OCI-LY1 (cell line): ENCODE data around the gene DGKA.

Experiments used
- CTCF ChIP-seq: fragments of 200-600 bp; sonication (generic), shearing (Covaris generic); IDR thresholded peaks from 2 replicates; pipeline ENCODE4 v1.5.1; 2017; ENCODE audit warnings: mild to moderate bottlenecking, antibody characterized with exemption, low read length, moderate library complexity, mixed read lengths
- EZH2 ChIP-seq: fragments of 200-600 bp; sonication (generic), shearing (Covaris generic); IDR thresholded peaks from 2 replicates; pipeline ENCODE4 v1.8.0; 2017; ENCODE audit warnings: borderline replicate concordance, mixed run types, mild to moderate bottlenecking, antibody characterized with exemption, low read length, moderate library complexity, mixed read lengths

GRCh38 chr12:55901881-55902490, 29.0 kb upstream of the DGKA start:
- no peak for TF ChIP-seq CTCF
- no peak for TF ChIP-seq EZH2
